Measurements from ENCODE around the gene ACP5. TPM values are rescaled to one million over a fixed set of nuclear protein-coding genes. Genes with fewer than 3 reads are reported as not detected.
"Not testable (repeated sequence)": the region's sequence is repeated elsewhere in the genome, so short reads cannot be mapped to it uniquely, and the experiment has no call there.

The ACP5 gene
- polyA plus RNA-seq, 1 donor from 2014 or later, result not detected

DNA sequence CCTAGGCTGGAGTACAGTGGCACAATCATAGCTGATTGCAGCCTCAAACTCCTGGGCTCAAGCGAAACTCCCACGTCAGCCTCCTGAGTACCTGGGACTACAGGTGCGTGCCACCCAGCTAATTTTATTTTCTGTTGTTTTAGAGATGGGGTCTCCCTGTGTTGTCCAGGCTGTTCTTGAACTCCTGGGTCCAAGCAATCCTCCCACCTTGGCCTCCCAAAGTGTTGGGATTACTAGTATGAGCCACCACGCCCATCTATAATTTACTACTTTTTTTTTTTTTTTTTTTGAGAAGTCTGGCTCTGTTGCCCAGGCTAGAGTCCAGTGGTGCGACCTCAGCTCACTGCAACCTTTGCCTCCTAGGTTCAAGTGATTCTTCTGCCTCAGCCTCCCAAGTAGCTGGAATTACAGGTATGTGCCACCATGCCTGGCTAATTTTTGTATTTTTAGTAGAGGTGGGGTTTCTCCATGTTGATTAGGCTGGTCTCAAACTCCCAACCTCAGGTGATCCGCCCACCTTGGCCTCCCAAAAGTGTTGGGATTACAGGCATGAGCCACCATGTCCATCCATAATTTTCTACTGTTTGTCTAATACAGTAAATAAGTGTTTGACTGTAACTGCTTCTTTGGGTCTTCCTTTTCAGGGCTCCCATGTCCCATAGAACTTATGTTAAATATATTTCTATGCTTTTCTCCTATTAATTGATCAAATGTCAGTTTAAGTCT is 13.2 kb downstream of the ACP5 start:
- H3K27ac ChIP-seq (ENCODE audit: low read length); H2AFZ ChIP-seq (ENCODE audit: low read depth, low read length); H3K36me3 ChIP-seq (ENCODE audit: insufficient read depth, low read length); H3K4me2 ChIP-seq (ENCODE audit: low read length); H3K27me3 ChIP-seq (ENCODE audit: insufficient read depth, low read depth, low read length); H3K79me2 ChIP-seq (replicated peaks; ENCODE audit: insufficient read depth, low read length); H3K9me3 ChIP-seq (ENCODE audit: low read length); H3K4me3 ChIP-seq (ENCODE audit: low read length); H4K20me1 ChIP-seq (ENCODE audit: insufficient read depth); H3K9ac ChIP-seq (ENCODE audit: low read length); H3K9me2 ChIP-seq (ENCODE audit: insufficient read depth, low read length); H3F3A ChIP-seq (ENCODE audit: insufficient read depth, low read length, poor library complexity, severe bottlenecking): not testable (repeated sequence)

DNA sequence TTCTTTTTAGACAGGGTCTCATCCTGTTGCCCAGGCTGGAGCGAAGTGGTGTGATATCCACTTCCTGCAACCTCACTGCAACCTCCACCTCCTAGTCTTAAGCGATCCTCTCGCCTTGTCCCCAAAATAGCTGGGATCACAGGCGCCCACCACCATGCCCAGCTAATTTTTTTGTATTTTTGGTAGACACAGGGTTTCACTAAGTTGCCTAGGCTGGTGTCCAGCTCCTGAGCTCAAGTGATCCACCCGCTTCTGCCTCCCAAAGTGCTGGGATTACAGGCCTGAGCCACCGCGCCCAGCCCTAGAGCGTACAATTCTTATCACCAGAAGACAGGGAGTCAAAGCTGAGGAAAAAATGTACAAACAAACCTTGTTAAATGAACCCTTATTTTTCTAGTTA is 13.9 kb downstream of the ACP5 start:
- Histone ChIP-seq H3F3A (ENCODE audit: insufficient read depth, low read length, poor library complexity, severe bottlenecking) (no peaks in the 10 kb centered on the region), H3K79me2 (replicated peaks; ENCODE audit: insufficient read depth, low read length) (peaks cover 3% of the 10 kb centered on the region), H2AFZ (ENCODE audit: low read depth, low read length) (no peak overlapping the region), H3K27ac (ENCODE audit: low read length) (no peak overlapping the region), H3K4me3 (ENCODE audit: low read length) (no peak overlapping the region), H4K20me1 (ENCODE audit: insufficient read depth) (no peaks in the 10 kb centered on the region), H3K9ac (ENCODE audit: low read length) (no peak overlapping the region), H3K36me3 (ENCODE audit: insufficient read depth, low read length) (no peaks in the 10 kb centered on the region), H3K9me2 (ENCODE audit: insufficient read depth, low read length) (no peaks in the 10 kb centered on the region), H3K9me3 (ENCODE audit: low read length) (no peaks in the 10 kb centered on the region), H3K27me3 (ENCODE audit: insufficient read depth, low read depth, low read length) (no peaks in the 10 kb centered on the region), H3K4me2 (ENCODE audit: low read length) (no peak overlapping the region)
- TF ChIP-seq EP300 (conservative IDR thresholded peaks at IDR 0.05; ENCODE audit: poor library complexity, severe bottlenecking) (no peak), RAD21 (conservative IDR thresholded peaks at IDR 0.05) (no peak), EZH2 (IDR thresholded peaks at IDR 0.05; ENCODE audit: borderline replicate concordance, insufficient read depth, low read length, poor library complexity, severe bottlenecking) (no peak), POLR2AphosphoS5 (IDR thresholded peaks at IDR 0.05) (no peak), TAF1 (IDR thresholded peaks at IDR 0.05; ENCODE audit: low read depth) (no peak), SMC3 (conservative IDR thresholded peaks at IDR 0.05; ENCODE audit: poor library complexity) (no peak), MXI1 (conservative IDR thresholded peaks at IDR 0.05; ENCODE audit: poor library complexity, severe bottlenecking) (no peak)
- TF ChIP-seq, protein P1, sequence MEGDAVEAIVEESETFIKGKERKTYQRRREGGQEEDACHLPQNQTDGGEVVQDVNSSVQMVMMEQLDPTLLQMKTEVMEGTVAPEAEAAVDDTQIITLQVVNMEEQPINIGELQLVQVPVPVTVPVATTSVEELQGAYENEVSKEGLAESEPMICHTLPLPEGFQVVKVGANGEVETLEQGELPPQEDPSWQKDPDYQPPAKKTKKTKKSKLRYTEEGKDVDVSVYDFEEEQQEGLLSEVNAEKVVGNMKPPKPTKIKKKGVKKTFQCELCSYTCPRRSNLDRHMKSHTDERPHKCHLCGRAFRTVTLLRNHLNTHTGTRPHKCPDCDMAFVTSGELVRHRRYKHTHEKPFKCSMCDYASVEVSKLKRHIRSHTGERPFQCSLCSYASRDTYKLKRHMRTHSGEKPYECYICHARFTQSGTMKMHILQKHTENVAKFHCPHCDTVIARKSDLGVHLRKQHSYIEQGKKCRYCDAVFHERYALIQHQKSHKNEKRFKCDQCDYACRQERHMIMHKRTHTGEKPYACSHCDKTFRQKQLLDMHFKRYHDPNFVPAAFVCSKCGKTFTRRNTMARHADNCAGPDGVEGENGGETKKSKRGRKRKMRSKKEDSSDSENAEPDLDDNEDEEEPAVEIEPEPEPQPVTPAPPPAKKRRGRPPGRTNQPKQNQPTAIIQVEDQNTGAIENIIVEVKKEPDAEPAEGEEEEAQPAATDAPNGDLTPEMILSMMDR (IDR thresholded peaks at IDR 0.05; ENCODE audit: poor library complexity, severe bottlenecking), result no peak
- TF ChIP-seq, protein P2, sequence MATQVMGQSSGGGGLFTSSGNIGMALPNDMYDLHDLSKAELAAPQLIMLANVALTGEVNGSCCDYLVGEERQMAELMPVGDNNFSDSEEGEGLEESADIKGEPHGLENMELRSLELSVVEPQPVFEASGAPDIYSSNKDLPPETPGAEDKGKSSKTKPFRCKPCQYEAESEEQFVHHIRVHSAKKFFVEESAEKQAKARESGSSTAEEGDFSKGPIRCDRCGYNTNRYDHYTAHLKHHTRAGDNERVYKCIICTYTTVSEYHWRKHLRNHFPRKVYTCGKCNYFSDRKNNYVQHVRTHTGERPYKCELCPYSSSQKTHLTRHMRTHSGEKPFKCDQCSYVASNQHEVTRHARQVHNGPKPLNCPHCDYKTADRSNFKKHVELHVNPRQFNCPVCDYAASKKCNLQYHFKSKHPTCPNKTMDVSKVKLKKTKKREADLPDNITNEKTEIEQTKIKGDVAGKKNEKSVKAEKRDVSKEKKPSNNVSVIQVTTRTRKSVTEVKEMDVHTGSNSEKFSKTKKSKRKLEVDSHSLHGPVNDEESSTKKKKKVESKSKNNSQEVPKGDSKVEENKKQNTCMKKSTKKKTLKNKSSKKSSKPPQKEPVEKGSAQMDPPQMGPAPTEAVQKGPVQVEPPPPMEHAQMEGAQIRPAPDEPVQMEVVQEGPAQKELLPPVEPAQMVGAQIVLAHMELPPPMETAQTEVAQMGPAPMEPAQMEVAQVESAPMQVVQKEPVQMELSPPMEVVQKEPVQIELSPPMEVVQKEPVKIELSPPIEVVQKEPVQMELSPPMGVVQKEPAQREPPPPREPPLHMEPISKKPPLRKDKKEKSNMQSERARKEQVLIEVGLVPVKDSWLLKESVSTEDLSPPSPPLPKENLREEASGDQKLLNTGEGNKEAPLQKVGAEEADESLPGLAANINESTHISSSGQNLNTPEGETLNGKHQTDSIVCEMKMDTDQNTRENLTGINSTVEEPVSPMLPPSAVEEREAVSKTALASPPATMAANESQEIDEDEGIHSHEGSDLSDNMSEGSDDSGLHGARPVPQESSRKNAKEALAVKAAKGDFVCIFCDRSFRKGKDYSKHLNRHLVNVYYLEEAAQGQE (IDR thresholded peaks at IDR 0.05; ENCODE audit: borderline replicate concordance), result no peak
